K562 (cell line): ENCODE measurements around the gene ARFRP1. TPM values are rescaled to one million over a fixed set of nuclear protein-coding genes. Genes with fewer than 3 reads are reported as not detected.

Experiments
- ATF3 ChIP-seq, 2 experiments: fragments of 450-650 bp in 1 of 2; sonication (generic) in 1 of 2; formaldehyde crosslinking in 1 of 2; IDR thresholded peaks in 1 of 2; conservative IDR thresholded peaks in 1 of 2; 2 replicates each; pipeline versions ENCODE4 v1.6.1 to v1.8.1; 2016 to 2023; ENCODE audit warnings: mild to moderate bottlenecking in 2 of 2, moderate library complexity in 2 of 2, inconsistent platforms in 1 of 2, missing genetic modification reagents in 1 of 2
- E2F3 ChIP-seq: fragments of 250-450 bp; sonication (Bioruptor Pico); IDR thresholded peaks from 2 replicates; pipeline ENCODE4 v1.4.0; 2020; ENCODE audit warnings: mild to moderate bottlenecking
- FOSL1 ChIP-seq: fragments of 200-800 bp; sonication (Bioruptor generic); conservative IDR thresholded peaks from 2 replicates; pipeline ENCODE4 v1.6.1; 2016; ENCODE audit warnings: missing genetic modification characterization, missing compliant biosample characterization
- MBD1 ChIP-seq: fragments of 250-450 bp; sonication (Bioruptor Pico); IDR thresholded peaks from 2 replicates; pipeline ENCODE4 v1.8.0; 2022; ENCODE audit warnings: inconsistent platforms
- NELFE ChIP-seq: IDR thresholded peaks from 2 replicates; pipeline ENCODE4 v1.6.1; 2011; ENCODE audit warnings: mild to moderate bottlenecking; ENCODE audit not compliant: insufficient read depth, insufficient read length
- SAFB ChIP-seq: fragments of 200-400 bp; formaldehyde crosslinking; IDR thresholded peaks from 2 replicates; pipeline ENCODE4 v1.6.1; 2017; ENCODE audit warnings: low read depth, low read length, borderline replicate concordance
- ZBTB7A ChIP-seq: IDR thresholded peaks from 2 replicates; pipeline ENCODE4 v1.6.1; 2011; ENCODE audit warnings: low read depth, mild to moderate bottlenecking, low read length, moderate library complexity, borderline replicate concordance; ENCODE audit not compliant: control insufficient read depth
- polyA plus RNA-seq, 8 experiments: library from polyadenylated mRNA; depleted of rRNA in 4 of 8; stranded (reverse) in 5 of 8; unstranded in 3 of 8; fragments of >200 nt; fragmentation: Nextera tagmentation in 2 of 8; fragmentation: Illumina TruSeq in 1 of 8; extraction: Ambion mirVana in 2 of 8; extraction: Trizol in 1 of 8; gene quantifications; 2 replicates each; pipeline versions ENCODE4 v1.2.1 to v1.2.3, GENCODE V29; 2011 to 2014; ENCODE audit warnings: inconsistent platforms in 1 of 8, missing spikeins in 1 of 8
- total RNA-seq, 7 experiments: library from RNA; depleted of rRNA in 6 of 7; stranded (reverse); fragments of >200 nt in 6 of 7; fragmentation: Illumina TruSeq in 2 of 7; extraction: Trizol in 2 of 7; gene quantifications; 2 replicates each; pipeline versions ENCODE4 v1.2.1 to v1.2.3, GENCODE V29; 2011 to 2021; ENCODE audit warnings: low replicate concordance in 1 of 7

ARFRP1 gene
- total and polyA plus RNA-seq, 9 of the 15 experiments (the other 6 are each of a cell fraction or from before 2014, with no cell fraction given), result 2.2 to 78.9 (median 37.3) TPM

GRCh38 chr20:63752411-63753101 is 44.8 kb upstream of the ARFRP1 start (continued):
- TF ChIP-seq NELFE, result no peak
- TF ChIP-seq MBD1 (CRISPR knock-in tag), result 0 out of 2 replicates have a peak, but pooled peaks have one; percentile 46
- TF ChIP-seq ATF3 (IDR thresholded peaks at IDR 0.05), result 0 out of 2 replicates have a peak, but pooled peaks have one; percentile 21
- TF ChIP-seq ATF3 (CRISPR knock-in tag; conservative IDR thresholded peaks at IDR 0.05), result no peak
- TF ChIP-seq FOSL1, result no peak
- TF ChIP-seq ZBTB7A, result peak; percentile 18; the same call in 1 of the 2 replicates
- TF ChIP-seq SAFB, result peak; percentile 46; the same call in 1 of the 2 replicates
- no peak for TF ChIP-seq E2F3
